IMR-90 (cell line): ENCODE results near the gene PHIP. TPM values are rescaled to one million over a fixed set of nuclear protein-coding genes. Genes with fewer than 3 reads are reported as not detected.

ENCODE experiments used
- ATAC-seq: fragments of 200-7000 bp; cut with Tn5 transposase; 2 replicates; pipeline ENCODE4 v1.9.1; 2020; ENCODE audit warnings: low read depth, mild to moderate bottlenecking, moderate library complexity
- BruUV-seq: library from RNA; stranded (reverse); fragments of 400-500 nt; replicated peaks from 2 replicates; lab custom pipeline; 2021; lab: Mats Ljungman, UMichigan
- CTCF ChIA-PET: fragments of 300-600 bp; formaldehyde crosslinking; extraction: SDS; loops from one replicate; lab custom pipeline; 2021; ENCODE audit warnings: antibody characterized with exemption; lab: Yijun Ruan, JAX
- POLR2A ChIA-PET: fragments of 300-600 bp; sonication (Branson Sonifier 250); formaldehyde crosslinking; loops from one replicate; lab custom pipeline; 2022; ENCODE audit warnings: antibody characterized with exemption; ENCODE audit not compliant: unreplicated experiment; lab: Charles Lee
- DNase-seq: peaks from one replicate; pipeline ENCODE4 v3.0.0; 2013
- H2AFZ ChIP-seq: replicated peaks from 2 replicates; pipeline ENCODE3; 2013; ENCODE audit warnings: low read length, mild to moderate bottlenecking; ENCODE audit not compliant: poor library complexity
- H2AK5ac ChIP-seq: 2 replicates; pipeline ENCODE4 v1.6.1; 2013; ENCODE audit warnings: low read depth, low read length, inconsistent platforms
- H2AK9ac ChIP-seq: replicated peaks from 2 replicates; pipeline ENCODE3; 2013; ENCODE audit warnings: mild to moderate bottlenecking, low read depth, low read length, moderate library complexity; ENCODE audit not compliant: poor library complexity
- H2BK120ac ChIP-seq: 2 replicates; pipeline ENCODE4 v1.6.1; 2013; ENCODE audit warnings: low read depth, low read length, inconsistent platforms
- H2BK15ac ChIP-seq: 3 replicates; pipeline ENCODE4 v1.6.1; 2013; ENCODE audit warnings: low read depth, low read length, inconsistent platforms
- H2BK20ac ChIP-seq: 2 replicates; pipeline ENCODE4 v1.6.1; 2013; ENCODE audit warnings: low read depth, mild to moderate bottlenecking, inconsistent platforms, low read length, moderate library complexity
- H2BK5ac ChIP-seq: 2 replicates; pipeline ENCODE4 v1.6.1; 2013; ENCODE audit warnings: mild to moderate bottlenecking, low read depth, low read length, inconsistent platforms; ENCODE audit not compliant: poor library complexity, severe bottlenecking
- H3K14ac ChIP-seq: replicated peaks from 2 replicates; pipeline ENCODE4 v1.6.1; 2013; ENCODE audit warnings: low read depth, low read length, inconsistent platforms
- H3K18ac ChIP-seq: 2 replicates; pipeline ENCODE4 v1.6.1; 2013; ENCODE audit warnings: low read depth, low read length, control low read depth
- H3K23ac ChIP-seq: 2 replicates; pipeline ENCODE4 v1.6.1; 2013; ENCODE audit warnings: low read depth, low read length, inconsistent platforms
- H3K27ac ChIP-seq: 2 replicates; pipeline ENCODE4 v1.5.1; 2013; ENCODE audit warnings: mild to moderate bottlenecking, control low read depth, low read length; ENCODE audit not compliant: insufficient read depth
- H3K27me3 ChIP-seq: 2 replicates; pipeline ENCODE4 v1.6.1; 2013; ENCODE audit warnings: low read length; ENCODE audit not compliant: control insufficient read depth, insufficient read depth
- H3K36me3 ChIP-seq: 2 replicates; pipeline ENCODE4 v1.6.1; 2013; ENCODE audit warnings: low read length, mixed read lengths; ENCODE audit not compliant: control insufficient read depth, insufficient read depth
- H3K4ac ChIP-seq: 2 replicates; pipeline ENCODE4 v1.6.1; 2013; ENCODE audit warnings: low read depth, low read length, inconsistent platforms
- H3K4me1 ChIP-seq: 2 replicates; pipeline ENCODE4 v1.6.1; 2013; ENCODE audit warnings: low read length, mixed read lengths; ENCODE audit not compliant: control insufficient read depth, insufficient read depth
- H3K4me2 ChIP-seq: 2 replicates; pipeline ENCODE4 v1.6.1; 2013; ENCODE audit warnings: low read depth, mild to moderate bottlenecking, control low read depth, low read length, moderate library complexity
- H3K4me3 ChIP-seq: 2 replicates; pipeline ENCODE4 v1.5.1; 2013; ENCODE audit warnings: low read depth, mild to moderate bottlenecking, control low read depth, low read length, moderate library complexity; ENCODE audit not compliant: insufficient read depth
- H3K56ac ChIP-seq: 2 replicates; pipeline ENCODE4 v1.6.1; 2013; ENCODE audit warnings: low read length, inconsistent platforms; ENCODE audit not compliant: insufficient read depth; ENCODE audit errors: extremely low read depth
- H3K79me1 ChIP-seq, 2 experiments: 2 replicates each; pipeline ENCODE4 v1.6.1; 2013; ENCODE audit warnings: low read length in 2 of 2, inconsistent platforms in 1 of 2, low read depth in 1 of 2
- H3K9ac ChIP-seq: 2 replicates; pipeline ENCODE4 v1.6.1; 2013; ENCODE audit warnings: low read depth, low read length, control low read depth
- H3K9me1 ChIP-seq: 2 replicates; pipeline ENCODE4 v1.6.1; 2013; ENCODE audit warnings: low read length, inconsistent platforms; ENCODE audit not compliant: insufficient read depth
- H3K9me3 ChIP-seq: 2 replicates; pipeline ENCODE4 v1.6.1; 2013; ENCODE audit warnings: low read length; ENCODE audit not compliant: control insufficient read depth, insufficient read depth
- H4K20me1 ChIP-seq: 2 replicates; pipeline ENCODE4 v1.6.1; 2013; ENCODE audit warnings: low read length, inconsistent platforms; ENCODE audit not compliant: insufficient read depth
- H4K5ac ChIP-seq: 2 replicates; pipeline ENCODE4 v1.6.1; 2013; ENCODE audit warnings: mild to moderate bottlenecking, low read depth, low read length, control low read depth
- H4K8ac ChIP-seq, 2 experiments: 2 replicates each; pipeline ENCODE4 v1.6.1; 2013; ENCODE audit warnings: low read depth in 2 of 2, low read length in 2 of 2, control low read depth in 1 of 2, inconsistent platforms in 1 of 2
- H4K91ac ChIP-seq: 2 replicates; pipeline ENCODE4 v1.6.1; 2013; ENCODE audit warnings: low read depth, low read length, inconsistent platforms; ENCODE audit not compliant: insufficient read depth
- BHLHE40 ChIP-seq: fragments of 150-350 bp; IDR thresholded peaks from 2 replicates; pipeline ENCODE4 v1.6.1; 2016; ENCODE audit warnings: mild to moderate bottlenecking, low read depth, low read length
- CEBPB ChIP-seq: IDR thresholded peaks from 2 replicates; pipeline ENCODE4 v1.6.1; 2012; ENCODE audit warnings: low read depth, low read length, improper control_type of control experiment
- CHD1 ChIP-seq: IDR thresholded peaks from 2 replicates; pipeline ENCODE4 v1.6.1; 2012; ENCODE audit warnings: low read depth, low read length, improper control_type of control experiment
- FOS ChIP-seq: fragments of 150-350 bp; IDR thresholded peaks from 2 replicates; pipeline ENCODE4 v1.6.1; 2016; ENCODE audit warnings: low read depth, low read length
- MAFK ChIP-seq: IDR thresholded peaks from 2 replicates; pipeline ENCODE4 v1.6.1; 2012; ENCODE audit warnings: low read depth, low read length, improper control_type of control experiment
- MAZ ChIP-seq: IDR thresholded peaks from 2 replicates; pipeline ENCODE4 v1.6.1; 2012; ENCODE audit warnings: low read depth, mild to moderate bottlenecking, low read length, improper control_type of control experiment, moderate library complexity, borderline replicate concordance
- MXI1 ChIP-seq: IDR thresholded peaks from 2 replicates; pipeline ENCODE4 v1.6.1; 2012; ENCODE audit warnings: low read depth, mild to moderate bottlenecking, low read length, moderate library complexity, borderline replicate concordance
- NFE2L2 ChIP-seq: fragments of 150-350 bp; IDR thresholded peaks from 2 replicates; pipeline ENCODE4 v1.6.1; 2016; ENCODE audit warnings: low read depth, mild to moderate bottlenecking, low read length
- POLR2A ChIP-seq: IDR thresholded peaks from 2 replicates; pipeline ENCODE4 v1.6.1; 2012; ENCODE audit warnings: mild to moderate bottlenecking, low read depth, low read length
- RAD21 ChIP-seq: IDR thresholded peaks from 2 replicates; pipeline ENCODE4 v1.6.1; 2012; ENCODE audit warnings: low read length, improper control_type of control experiment
- RCOR1 ChIP-seq: IDR thresholded peaks from 2 replicates; pipeline ENCODE4 v1.6.1; 2012; ENCODE audit warnings: mild to moderate bottlenecking, low read length, improper control_type of control experiment; ENCODE audit not compliant: insufficient replicate concordance
- RFX5 ChIP-seq: IDR thresholded peaks from 2 replicates; pipeline ENCODE4 v1.8.0; 2012; ENCODE audit warnings: low read depth, mild to moderate bottlenecking, low read length, moderate library complexity
- SMC3 ChIP-seq: fragments of 150-350 bp; IDR thresholded peaks from 2 replicates; pipeline ENCODE4 v1.6.1; 2016; ENCODE audit warnings: low read depth, mild to moderate bottlenecking, antibody characterized with exemption, low read length, moderate library complexity
- USF2 ChIP-seq: fragments of 150-350 bp; IDR thresholded peaks from 2 replicates; pipeline ENCODE4 v1.6.1; 2017; ENCODE audit warnings: mild to moderate bottlenecking, antibody characterized with exemption, low read length, low read depth
- WGBS, 2 experiments: methylation state at CpG; one replicate each; pipeline versions ENCODE4 v1.1.5 to v1.1.7; 2013; ENCODE audit warnings: missing lambda C conversion rate in 2 of 2; ENCODE audit not compliant: insufficient read length in 1 of 2; ENCODE audit errors: extremely low coverage in 2 of 2; 5-methylcytosine and 5-hydroxymethylcytosine counted together
- dilution Hi-C: fragments of 300-500 bp; cut with HindIII; formaldehyde crosslinking; loops from one replicate; pipeline ENCODE4 v1.14.3; 2018; ENCODE audit warnings: low sequenced_read_pairs; ENCODE audit not compliant: unreplicated experiment
- in situ Hi-C: fragments of 300-500 bp; cut with MboI; formaldehyde crosslinking; loops from 3 replicates; pipeline ENCODE4 v1.14.3; 2019; ENCODE audit warnings: low sequenced_read_pairs, inconsistent platforms, mixed read lengths
- intact Hi-C: fragments of 100-400 bp; cut with micrococcal nuclease; formaldehyde crosslinking; loops from 2 replicates; pipeline ENCODE4 v1.10.0; 2022
- polyA plus RNA-seq, 3 experiments: library from polyadenylated mRNA; depleted of rRNA; stranded (reverse); fragments of >200 nt; gene quantifications; 2 replicates each; pipeline ENCODE4 v1.2.3, GENCODE V29; 2012; ENCODE audit warnings: low replicate concordance in 1 of 3
- total RNA-seq: library from RNA; depleted of rRNA; stranded (reverse); fragments of >200 nt; gene quantifications from 2 replicates; pipeline ENCODE4 v1.2.3, GENCODE V29; 2012
- TF ChIP-seq, protein P1 (sequence below): fragments of 150-350 bp; IDR thresholded peaks from 2 replicates; pipeline ENCODE4 v1.6.1; 2016; ENCODE audit warnings: low read depth, mild to moderate bottlenecking, low read length, moderate library complexity, borderline replicate concordance
- TF ChIP-seq, protein P2 (sequence below): conservative IDR thresholded peaks from 2 replicates; pipeline ENCODE4 v1.5.1; 2012; ENCODE audit warnings: mild to moderate bottlenecking, low read depth, low read length, improper control_type of control experiment

Gene PHIP
- total and polyA plus RNA-seq, 2 of the 4 experiments (the other 2 are of a cell fraction), result 3.4 to 20.4 TPM

GRCh38 chr6:79065232-79065631 is 12.8 kb downstream of the PHIP start:
- H4K20me1 ChIP-seq, result no peaks in the 10 kb centered on the region; the same call in 1 of the 2 replicates
- BruUV-seq, result no TSS peak
- peak overlapping the region in 1 of 2 experiments; percentile 42; a peak in 1 of 4 replicates for H4K8ac ChIP-seq
- no peak overlapping the region for H3K9ac ChIP-seq
- H2AK9ac ChIP-seq, result no peak overlapping the region
- ChIA-PET CTCF (no interaction called here), POLR2A (no interaction called here)
- H3K4me2 ChIP-seq, result no peak overlapping the region
- H2AFZ ChIP-seq, result no peak overlapping the region
- no peak overlapping the region for H3K56ac ChIP-seq
- dilution Hi-C loops, result no loop called here
- H2BK15ac ChIP-seq, result no peak overlapping the region
- no peak overlapping the region for H3K4me3 ChIP-seq
- no peaks in the 10 kb centered on the region for H3K27me3 ChIP-seq
- no peak overlapping the region for H3K18ac ChIP-seq
- H3K4ac ChIP-seq, result no peak overlapping the region
- no peak overlapping the region for H4K5ac ChIP-seq
- H4K91ac ChIP-seq, result no peak overlapping the region
- peak overlapping the region; percentile 58 for H2BK5ac ChIP-seq
- H3K36me3 ChIP-seq, result peaks cover 2% of the 10 kb centered on the region
- H2AK5ac ChIP-seq, result no peak overlapping the region
- no peak overlapping the region for H2BK20ac ChIP-seq
- intact Hi-C loops, result no loop called here
- no peak for TF ChIP-seq BHLHE40
- no peak for TF ChIP-seq RCOR1
- TF ChIP-seq USF2, result no peak
- no peak for TF ChIP-seq CEBPB
- TF ChIP-seq MAFK, result no peak
- TF ChIP-seq RAD21, result no peak
- TF ChIP-seq RFX5, result no peak
- no peak for TF ChIP-seq CHD1
- TF ChIP-seq MAZ, result no peak
- no peak for TF ChIP-seq SMC3
- TF ChIP-seq NFE2L2, result no peak
- TF ChIP-seq, protein P1, sequence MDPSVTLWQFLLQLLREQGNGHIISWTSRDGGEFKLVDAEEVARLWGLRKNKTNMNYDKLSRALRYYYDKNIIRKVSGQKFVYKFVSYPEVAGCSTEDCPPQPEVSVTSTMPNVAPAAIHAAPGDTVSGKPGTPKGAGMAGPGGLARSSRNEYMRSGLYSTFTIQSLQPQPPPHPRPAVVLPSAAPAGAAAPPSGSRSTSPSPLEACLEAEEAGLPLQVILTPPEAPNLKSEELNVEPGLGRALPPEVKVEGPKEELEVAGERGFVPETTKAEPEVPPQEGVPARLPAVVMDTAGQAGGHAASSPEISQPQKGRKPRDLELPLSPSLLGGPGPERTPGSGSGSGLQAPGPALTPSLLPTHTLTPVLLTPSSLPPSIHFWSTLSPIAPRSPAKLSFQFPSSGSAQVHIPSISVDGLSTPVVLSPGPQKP, result no peak
- TF ChIP-seq POLR2A, result no peak
- TF ChIP-seq MXI1, result no peak
- no peak for TF ChIP-seq FOS
- TF ChIP-seq, protein P2, sequence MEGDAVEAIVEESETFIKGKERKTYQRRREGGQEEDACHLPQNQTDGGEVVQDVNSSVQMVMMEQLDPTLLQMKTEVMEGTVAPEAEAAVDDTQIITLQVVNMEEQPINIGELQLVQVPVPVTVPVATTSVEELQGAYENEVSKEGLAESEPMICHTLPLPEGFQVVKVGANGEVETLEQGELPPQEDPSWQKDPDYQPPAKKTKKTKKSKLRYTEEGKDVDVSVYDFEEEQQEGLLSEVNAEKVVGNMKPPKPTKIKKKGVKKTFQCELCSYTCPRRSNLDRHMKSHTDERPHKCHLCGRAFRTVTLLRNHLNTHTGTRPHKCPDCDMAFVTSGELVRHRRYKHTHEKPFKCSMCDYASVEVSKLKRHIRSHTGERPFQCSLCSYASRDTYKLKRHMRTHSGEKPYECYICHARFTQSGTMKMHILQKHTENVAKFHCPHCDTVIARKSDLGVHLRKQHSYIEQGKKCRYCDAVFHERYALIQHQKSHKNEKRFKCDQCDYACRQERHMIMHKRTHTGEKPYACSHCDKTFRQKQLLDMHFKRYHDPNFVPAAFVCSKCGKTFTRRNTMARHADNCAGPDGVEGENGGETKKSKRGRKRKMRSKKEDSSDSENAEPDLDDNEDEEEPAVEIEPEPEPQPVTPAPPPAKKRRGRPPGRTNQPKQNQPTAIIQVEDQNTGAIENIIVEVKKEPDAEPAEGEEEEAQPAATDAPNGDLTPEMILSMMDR, result no peak
- ATAC-seq (no peak), DNase-seq (no peak)
- no peak overlapping the region for H3K14ac ChIP-seq
- H3K23ac ChIP-seq, result peak overlapping the region; percentile 31; the same call in 1 of the 2 replicates
- H3K9me1 ChIP-seq, result peaks cover 2% of the 10 kb centered on the region; the same call in 1 of the 2 replicates
- in situ Hi-C loops, result loop anchor here (10.0 kb wide), 1 partner anchor 480 kb away; no protein-coding TSS in a partner anchor
- no peak overlapping the region for H3K27ac ChIP-seq
- H3K4me1 ChIP-seq, result peaks cover 7% of the 10 kb centered on the region
- WGBS, 2 experiments, result 69% methylated on average over 2 of the region's 2 CpGs; no CpG with 5 or more reads in 1 of the 2 experiments
- peaks cover 29 to 40% of the 10 kb centered on the region in 2 experiments for H3K79me1 ChIP-seq
- H2BK120ac ChIP-seq, result no peak overlapping the region
- H3K9me3 ChIP-seq, result no peaks in the 10 kb centered on the region
